ENCODE measurements around the gene WBP1.
A peak's percentile ranks its signal among the peaks of the same experiment; 100 is the strongest.

GRCh38 chr2:74507926-74508520 is 49.8 kb downstream of the WBP1 start:
- TF ChIP-seq, protein P1, sequence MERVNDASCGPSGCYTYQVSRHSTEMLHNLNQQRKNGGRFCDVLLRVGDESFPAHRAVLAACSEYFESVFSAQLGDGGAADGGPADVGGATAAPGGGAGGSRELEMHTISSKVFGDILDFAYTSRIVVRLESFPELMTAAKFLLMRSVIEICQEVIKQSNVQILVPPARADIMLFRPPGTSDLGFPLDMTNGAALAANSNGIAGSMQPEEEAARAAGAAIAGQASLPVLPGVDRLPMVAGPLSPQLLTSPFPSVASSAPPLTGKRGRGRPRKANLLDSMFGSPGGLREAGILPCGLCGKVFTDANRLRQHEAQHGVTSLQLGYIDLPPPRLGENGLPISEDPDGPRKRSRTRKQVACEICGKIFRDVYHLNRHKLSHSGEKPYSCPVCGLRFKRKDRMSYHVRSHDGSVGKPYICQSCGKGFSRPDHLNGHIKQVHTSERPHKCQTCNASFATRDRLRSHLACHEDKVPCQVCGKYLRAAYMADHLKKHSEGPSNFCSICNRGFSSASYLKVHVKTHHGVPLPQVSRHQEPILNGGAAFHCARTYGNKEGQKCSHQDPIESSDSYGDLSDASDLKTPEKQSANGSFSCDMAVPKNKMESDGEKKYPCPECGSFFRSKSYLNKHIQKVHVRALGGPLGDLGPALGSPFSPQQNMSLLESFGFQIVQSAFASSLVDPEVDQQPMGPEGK (CRISPR knock-in tag; IDR thresholded peaks at IDR 0.05; ENCODE audit: borderline replicate concordance): peak; percentile 98
- TF ChIP-seq CSRNP3 (CRISPR knock-in tag; IDR thresholded peaks at IDR 0.05): no peak
- TF ChIP-seq TOX (CRISPR knock-in tag; IDR thresholded peaks at IDR 0.05; ENCODE audit: borderline replicate concordance): no peak
- TF ChIP-seq, protein P2, sequence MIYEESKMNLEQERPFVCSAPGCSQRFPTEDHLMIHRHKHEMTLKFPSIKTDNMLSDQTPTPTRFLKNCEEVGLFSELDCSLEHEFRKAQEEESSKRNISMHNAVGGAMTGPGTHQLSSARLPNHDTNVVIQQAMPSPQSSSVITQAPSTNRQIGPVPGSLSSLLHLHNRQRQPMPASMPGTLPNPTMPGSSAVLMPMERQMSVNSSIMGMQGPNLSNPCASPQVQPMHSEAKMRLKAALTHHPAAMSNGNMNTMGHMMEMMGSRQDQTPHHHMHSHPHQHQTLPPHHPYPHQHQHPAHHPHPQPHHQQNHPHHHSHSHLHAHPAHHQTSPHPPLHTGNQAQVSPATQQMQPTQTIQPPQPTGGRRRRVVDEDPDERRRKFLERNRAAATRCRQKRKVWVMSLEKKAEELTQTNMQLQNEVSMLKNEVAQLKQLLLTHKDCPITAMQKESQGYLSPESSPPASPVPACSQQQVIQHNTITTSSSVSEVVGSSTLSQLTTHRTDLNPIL (CRISPR knock-in tag; IDR thresholded peaks at IDR 0.05; ENCODE audit: low read depth): no peak
- no peak for TF ChIP-seq ZFP30 (CRISPR knock-in tag; IDR thresholded peaks at IDR 0.05)
- 0 out of 2 replicates have a peak, but pooled peaks have one; percentile 66 for TF ChIP-seq ZFP3 (CRISPR knock-in tag; IDR thresholded peaks at IDR 0.05)
- no peak for TF ChIP-seq PPARA (CRISPR knock-in tag; IDR thresholded peaks at IDR 0.05; ENCODE audit: borderline replicate concordance)
- no peak for TF ChIP-seq SNAI2 (CRISPR knock-in tag; IDR thresholded peaks at IDR 0.05)
- TF ChIP-seq ISL1 (CRISPR knock-in tag; IDR thresholded peaks at IDR 0.05): no peak; the same call in 1 of the 2 replicates
- TF ChIP-seq BACH2 (CRISPR knock-in tag; IDR thresholded peaks at IDR 0.05; ENCODE audit: borderline replicate concordance): no peak
- TF ChIP-seq ARNTL (CRISPR knock-in tag; IDR thresholded peaks at IDR 0.05; ENCODE audit: borderline replicate concordance, low read depth): no peak
- TF ChIP-seq ZNF8 (CRISPR knock-in tag; IDR thresholded peaks at IDR 0.05): 0 out of 2 replicates have a peak, but pooled peaks have one; percentile 11
- no peak for TF ChIP-seq ESRRG (CRISPR knock-in tag; IDR thresholded peaks at IDR 0.05)
